GM21526 (cell line): ENCODE results near the gene ANK2.

Source experiments
- ATAC-seq: cut with Tn5 transposase; IDR thresholded peaks from one replicate; pipeline ENCODE4 v1.9.1; 2021; ENCODE audit warnings: moderate library complexity; ENCODE audit not compliant: unreplicated experiment, low FRiP score

The ANK2 gene

DNA sequence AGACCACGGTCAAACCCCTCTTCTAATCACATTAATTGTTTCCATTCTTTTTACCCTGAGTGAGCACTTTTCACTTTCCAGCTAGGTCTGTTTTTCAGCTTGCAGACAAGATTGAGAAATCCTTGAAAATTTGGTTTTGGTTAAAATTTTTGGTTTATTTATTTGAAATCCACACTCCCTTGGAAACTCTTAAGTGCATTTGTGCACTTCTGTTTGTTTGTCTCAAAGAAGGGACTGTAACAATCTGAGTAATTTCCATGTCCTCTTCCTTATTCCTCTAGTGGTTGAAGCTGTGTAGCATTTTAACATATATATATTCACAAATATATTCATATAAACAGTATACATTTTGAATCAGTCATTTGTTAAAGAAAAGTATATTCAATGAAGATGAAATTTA is 333.3 kb downstream of the ANK2 start:
- no peak for ATAC-seq

DNA sequence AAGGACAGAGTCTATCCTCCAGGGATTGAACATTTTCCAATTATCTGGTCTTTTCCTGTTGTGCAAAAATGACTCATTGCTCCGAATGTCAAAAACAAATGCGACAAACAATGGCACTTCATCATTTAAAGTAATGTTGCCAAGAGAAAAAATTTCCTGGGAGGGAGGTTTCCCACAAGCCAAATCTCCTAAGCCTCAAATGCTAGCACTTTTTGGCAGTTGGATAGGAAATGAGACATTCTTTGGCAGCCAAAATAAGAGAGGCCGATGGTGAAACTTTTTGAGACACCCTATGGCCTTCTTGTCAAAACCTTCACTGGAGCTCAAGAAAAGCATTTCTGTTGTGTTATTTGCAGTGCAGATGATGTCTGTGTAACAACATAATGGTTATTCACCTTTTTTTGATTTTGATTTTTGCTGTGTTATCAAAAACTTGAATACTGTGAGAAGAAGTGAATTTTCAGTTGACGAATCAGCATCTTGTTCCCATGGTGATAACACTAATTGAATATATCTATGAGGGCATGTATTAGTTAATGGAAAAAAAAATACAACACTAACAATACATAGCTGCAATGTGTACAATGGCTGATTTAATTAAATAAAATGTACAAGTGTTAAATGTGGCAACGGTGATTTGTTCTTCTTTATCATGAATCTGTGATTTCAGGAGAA is 333.8 kb downstream of the ANK2 start:
- ATAC-seq = no peak

DNA sequence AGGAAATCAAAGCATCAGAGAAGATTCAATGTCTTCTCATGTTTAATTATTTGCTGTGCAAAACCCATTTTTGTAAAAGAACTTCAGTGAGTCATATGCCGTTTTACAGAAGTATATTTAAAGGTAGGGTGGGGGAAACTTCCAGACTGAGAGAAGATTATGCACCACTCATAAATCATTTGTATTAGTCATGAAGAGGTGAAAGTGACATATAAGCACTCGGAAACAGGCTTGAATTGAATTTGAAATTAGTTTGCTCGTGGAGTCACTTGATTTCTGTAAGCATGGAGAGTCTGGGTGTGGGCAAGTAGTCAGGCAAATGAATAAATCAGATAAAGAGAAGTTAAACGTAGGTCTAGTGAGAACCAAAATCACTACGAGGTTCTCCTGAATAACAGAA is 335.1 kb downstream of the ANK2 start:
- ATAC-seq = no peak

DNA sequence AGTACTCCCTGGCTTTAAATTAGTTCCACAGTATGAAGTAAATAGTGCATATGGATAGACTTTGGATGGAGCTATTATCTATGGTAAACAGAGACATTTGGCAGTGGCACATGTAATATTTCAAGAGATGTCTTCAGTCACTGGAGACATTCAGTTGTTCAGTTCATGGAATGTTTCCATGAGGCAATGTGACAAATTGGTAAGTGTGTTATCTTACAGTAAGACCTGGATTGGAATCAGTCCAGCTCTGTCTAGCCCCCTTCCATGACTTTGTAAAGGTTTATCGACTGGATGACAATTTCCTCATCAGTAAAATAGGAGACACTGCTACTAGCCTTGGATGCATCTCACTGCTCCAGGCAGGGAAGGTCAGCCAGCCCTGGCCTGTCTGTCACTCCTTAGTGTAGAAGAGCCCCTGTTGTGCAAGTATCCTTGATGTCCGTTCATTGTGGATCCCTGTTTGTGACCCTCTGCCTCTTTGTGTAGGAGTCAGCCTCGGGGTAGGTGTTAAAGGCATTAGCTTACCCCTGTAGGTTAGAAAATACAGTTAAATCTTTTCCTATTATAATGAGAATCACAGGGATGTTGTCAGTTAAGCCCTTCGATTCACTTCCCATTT is 335.9 kb downstream of the ANK2 start:
- no peak for ATAC-seq

DNA sequence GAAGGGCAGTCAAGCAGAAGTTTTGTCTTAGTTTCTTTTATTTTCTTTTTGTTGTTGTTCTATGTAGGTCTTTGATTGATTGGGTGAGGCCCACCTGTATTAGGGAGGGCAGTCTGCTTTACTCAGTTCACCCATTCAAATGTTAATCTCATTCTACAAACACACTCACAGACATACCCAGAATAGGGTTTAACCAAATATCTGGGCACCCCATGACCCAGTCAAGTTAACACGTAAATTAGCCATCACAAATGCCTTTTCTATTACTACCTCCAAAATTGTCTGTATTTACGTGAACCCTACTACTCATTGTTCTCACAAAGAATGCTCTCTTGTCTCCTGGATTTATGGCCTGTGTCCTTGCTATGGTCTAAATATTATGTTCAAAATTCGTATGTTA is 339.7 kb downstream of the ANK2 start:
- no peak for ATAC-seq

DNA sequence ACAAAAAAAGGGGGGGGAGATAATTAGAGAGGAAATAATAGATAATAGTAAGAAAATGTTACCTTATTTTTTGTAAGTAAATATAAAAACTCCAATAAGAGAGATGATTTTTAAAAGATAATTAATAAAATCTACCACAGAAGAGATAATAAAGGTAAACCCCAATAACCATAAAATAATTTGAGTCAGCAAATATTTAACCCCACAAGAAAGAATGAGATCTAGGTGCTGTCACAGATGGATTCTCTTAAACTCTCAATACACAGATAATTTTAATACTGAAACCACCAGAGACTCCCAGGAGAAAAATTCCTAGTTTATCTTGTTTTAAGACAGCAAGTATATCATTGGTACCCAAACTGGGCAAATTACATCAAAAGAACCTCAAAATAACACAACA is 341.4 kb downstream of the ANK2 start:
- ATAC-seq = no peak

DNA sequence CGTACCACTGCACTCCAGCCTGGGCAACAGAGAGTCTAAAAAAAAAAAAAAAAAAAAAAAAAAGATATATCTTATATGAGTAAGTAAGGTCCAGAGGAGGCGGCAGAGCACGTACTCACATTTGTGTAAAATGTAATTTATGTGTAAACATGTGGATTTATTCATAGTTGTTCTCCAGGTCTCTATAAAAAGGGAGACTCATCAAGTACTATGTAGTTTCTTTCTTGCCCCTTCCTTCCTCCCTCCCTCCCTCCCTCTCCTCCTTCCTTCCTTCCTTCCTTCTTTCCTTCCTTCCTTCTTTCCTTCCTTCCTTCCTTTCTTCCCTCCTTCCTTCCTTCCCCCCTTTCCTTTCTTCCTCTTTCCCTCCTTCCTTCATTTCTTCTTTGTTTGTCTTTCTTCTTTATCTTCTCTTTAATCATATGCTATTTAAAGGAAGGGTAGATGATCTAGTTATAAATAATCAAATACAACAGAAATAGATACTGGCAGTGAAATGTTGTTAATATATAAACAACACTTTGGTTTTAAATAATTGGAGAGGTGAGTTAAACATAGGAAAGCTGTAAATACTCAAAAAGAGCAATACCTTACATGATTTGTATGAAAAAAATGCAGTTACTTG is 344.8 kb downstream of the ANK2 start:
- no peak for ATAC-seq

DNA sequence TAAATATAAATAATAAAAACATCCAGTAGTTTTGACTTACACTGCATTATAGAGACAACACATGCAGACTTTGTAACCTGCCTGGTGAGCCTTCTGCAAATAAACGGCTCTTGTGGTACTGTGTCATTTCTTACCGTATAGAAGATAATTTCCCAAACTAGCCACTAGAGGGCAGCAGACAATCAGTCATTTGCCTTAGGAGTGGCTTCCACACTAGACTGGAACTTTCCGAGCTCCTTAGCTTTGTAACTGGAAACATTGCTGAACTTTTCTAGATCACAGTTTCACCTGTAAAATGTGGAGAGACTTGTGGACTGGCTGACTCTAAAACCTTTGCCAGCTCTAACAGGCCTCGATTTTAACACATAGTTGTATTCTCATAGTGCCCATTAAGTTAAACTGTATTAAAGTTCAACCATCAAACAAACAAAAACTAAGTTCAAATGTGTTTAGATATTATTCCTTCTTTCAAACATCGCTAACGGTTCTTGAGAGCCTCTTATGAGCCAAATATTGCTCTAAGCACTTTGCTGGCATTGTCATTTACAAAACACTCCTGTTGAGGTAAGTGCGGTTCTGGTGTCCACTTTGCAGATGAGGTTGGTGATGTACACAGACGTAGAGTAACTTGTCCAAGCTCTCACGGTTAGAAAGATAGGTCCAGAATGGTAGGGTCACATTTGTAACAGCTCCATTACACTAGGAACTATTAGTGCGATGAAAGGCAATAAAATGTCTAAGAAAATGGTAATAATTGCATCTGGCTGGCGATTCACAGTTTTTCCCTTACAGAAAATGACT is 345.5 kb downstream of the ANK2 start:
- ATAC-seq = peak; percentile 93

DNA sequence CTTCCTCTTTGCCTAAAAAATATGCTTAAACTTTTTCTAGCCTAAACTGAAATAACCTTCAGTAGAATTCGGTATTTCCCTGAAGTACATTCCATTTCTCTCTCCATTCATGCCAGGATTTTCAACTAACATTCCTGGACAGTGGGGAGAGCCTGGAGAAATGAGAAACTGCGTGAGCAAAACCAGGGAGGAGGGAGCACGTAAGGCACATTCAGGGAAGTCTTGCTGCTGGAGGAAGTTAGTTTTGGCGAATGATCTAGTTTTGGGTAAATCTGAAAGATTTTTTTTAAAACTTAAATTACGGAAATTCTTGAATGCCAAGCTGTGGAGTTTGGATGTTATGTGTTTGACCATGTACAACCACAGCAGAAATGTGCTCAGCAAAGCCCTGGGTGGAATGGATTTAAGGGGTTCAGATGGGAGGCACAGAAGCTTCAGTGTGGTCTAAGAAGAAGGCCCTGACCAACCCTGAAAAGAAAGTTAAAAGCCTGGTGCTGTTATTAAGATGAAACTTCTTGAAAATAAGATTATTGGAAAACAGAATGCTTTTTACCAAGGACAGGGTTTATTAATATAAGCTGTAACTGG is 347.8 kb downstream of the ANK2 start:
- no peak for ATAC-seq

DNA sequence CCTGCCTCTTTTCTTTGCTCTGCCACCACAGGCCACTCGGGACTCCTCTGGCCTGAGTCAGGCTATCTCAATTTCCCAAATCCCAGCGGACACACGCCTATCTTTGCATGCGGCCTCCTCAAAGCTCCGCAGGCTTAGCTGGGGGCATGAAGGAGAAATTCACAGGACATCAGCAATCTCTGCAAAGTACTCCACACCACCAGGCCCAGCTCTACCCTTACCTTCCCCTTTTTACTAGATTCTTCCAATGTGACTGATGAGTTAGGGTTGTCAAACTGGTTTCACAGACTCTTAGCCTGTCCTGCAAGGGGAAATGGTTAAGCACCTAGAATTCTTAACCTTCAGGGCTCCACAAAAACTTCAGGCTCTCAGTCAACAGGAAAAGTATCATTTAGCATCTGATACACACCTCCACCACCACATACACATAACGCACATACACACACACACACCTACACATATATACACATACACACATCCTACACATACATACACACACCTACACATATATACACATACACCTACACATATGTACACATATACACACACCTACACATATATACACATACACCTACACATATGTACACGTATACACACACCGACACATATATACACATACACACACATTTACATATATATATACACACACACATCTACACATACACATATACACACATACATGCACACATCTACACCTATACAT is 349.1 kb downstream of the ANK2 start:
- ATAC-seq = no peak

DNA sequence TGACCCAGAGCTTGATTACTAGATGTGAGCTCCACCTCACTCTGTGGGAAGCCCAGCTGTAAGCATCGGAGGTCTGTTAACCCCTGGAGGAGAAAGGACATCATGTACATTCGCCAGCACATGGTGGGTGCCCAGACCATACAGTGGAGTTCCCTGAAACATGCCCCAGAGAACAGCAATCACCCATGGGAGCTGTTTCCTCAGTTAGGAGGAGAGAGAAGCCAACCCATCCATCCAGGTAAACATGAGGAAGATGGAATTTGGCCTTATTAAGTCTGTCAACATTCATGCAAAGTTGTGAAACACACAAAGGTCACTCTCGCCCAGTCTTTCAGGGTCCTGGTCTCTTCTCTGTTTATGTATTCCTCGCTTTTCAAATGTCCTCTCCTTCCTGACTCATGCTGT is 354.7 kb downstream of the ANK2 start:
- no peak for ATAC-seq

DNA sequence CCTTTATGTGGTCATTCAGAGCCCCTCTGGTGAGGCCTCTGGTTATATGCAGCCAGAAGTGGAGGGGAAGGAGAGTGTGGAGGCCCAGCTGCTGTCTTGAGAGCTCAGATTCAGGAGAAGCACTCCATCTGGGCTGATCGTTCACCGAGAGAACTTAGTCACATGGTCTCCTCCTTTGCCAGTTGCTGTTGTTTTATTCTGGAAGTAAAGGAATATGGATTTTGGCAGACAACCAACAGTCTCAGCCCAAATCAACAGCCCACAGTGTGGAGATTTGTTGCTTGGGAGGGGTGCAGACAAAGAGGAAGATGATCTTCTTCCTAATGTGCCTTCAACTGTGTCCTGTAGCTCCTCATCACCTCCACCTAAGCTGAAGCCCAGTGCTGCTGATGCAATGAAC is 355.4 kb downstream of the ANK2 start:
- no peak for ATAC-seq

DNA sequence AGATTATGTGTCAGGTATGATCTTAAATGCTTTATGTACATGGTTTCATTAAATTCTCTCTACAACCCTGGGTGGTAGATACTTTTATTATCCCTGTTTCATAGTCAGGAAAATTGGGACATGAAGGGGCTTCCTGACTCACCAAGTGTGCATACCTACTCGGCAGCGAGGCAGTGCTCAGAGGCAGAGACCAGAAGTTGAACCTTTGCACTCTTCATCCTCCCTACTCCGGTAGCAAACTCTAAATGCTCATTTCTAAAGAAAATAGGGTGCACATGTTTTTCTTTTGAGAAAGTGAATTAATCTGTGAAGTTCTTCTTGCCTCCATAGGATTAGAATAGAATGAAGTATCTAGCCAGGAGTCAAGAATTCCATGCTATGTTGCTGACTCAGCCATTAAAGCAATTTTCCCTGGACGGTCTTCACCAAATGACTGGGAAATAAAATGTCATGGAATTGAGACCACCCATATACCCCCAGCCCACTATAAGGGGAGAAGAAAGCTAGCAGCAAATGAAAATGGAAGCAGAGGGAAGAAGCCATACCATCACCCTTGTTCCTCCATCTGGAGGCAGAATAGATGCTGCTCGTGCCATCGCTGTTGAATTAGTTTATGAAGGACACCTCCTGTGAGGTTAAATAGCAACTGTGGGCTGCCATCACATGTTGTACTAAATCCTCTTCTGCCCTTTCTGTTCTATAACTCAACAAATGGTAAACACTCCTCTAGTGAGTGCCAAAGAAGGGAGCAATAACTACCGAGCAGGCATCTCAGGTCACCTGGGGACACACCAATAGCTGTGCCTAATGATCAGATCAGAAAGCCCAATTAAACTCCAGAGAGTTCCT is 356.6 kb downstream of the ANK2 start:
- ATAC-seq = no peak

DNA sequence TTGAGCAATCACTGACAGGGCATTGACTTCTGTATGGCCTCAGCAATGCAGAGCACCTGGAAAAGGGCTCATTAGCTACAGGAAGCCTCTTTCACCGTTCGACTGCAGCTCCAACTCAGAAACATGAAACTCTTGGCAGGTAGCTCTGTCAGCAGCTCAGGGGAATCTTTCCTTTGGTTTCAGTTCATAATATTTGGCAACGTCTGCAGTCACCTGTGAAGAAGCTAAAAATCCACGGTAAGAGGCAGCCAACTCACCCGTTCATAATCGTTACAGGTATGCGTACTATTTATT is 357.2 kb downstream of the ANK2 start:
- no peak for ATAC-seq

DNA sequence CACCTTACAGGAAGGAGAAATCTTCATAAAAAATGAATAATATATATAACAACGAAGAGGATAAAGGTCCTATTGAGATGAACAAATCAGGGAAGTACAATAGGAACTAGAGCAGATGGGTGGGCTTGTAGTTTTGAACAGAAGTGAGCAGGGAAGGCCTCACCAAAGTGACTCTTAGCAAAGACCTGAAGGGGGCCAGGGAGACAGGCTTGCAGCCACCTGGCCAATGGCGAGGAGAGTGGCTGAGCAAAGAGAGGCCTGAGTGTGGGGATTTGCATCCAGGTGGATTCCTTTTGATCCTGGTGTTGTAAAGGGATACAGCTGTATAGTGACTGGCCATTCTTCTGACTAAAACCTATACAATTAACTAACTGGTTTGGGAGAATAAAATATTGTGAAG is 358.0 kb downstream of the ANK2 start:
- no peak for ATAC-seq

DNA sequence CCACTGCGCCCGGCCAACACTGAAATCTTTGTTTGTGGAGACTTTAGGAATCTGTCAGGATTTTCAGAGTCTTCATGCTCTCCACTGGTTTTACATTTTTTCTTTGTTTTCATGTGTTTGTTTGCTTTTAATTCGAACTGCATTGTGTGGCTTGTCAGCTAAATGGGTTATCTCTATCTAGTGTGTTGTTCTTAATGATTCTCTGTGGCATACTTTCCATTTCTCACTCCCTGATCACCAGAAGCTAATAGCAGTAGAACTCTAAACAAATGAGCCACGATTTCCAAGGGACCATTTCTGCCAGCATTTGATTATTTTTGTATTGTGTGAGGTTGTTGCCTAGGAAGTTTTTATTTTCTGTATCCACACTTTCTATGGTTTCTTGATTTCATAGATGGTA is 359.7 kb downstream of the ANK2 start:
- no peak for ATAC-seq

DNA sequence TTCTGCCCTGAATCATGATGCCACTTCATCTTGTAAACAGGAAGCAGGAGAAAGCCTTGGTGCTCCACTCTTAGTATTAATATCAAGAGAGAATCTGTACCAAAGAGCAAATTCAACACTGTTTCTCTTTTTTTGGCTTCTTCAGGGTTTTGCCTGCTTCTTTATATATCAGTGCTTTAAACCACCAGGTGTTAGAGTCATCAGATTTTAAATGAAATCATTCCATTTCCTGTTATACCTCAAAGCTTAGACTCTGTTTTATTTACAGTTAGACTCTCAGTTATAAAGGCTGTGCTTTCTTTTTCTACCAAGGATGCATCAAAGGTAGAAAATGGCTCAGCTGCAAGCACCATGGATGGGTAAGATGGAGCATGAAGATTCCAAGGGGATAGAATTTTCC is 361.2 kb downstream of the ANK2 start:
- no peak for ATAC-seq

DNA sequence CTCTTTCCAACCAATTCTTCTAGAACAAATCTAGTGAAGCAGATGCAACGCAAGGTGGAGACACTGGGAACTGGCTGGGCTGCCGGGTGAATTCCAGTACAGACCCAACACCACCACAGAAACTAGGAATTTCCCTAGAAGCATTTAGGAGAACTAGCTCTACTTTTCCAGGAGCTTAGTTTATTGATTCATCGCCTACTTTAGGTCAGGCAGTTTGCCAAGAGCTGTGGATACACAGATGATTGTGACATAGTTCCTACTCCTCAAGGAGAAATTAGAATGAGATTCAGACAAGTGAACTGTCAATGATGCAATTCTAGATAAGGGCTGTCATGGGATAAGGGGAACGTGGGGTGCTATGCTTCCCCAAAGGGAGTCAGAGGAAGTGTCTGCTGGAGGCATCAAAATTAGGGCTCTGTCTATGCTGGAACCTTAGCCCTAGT is 362.1 kb downstream of the ANK2 start:
- ATAC-seq = no peak

DNA sequence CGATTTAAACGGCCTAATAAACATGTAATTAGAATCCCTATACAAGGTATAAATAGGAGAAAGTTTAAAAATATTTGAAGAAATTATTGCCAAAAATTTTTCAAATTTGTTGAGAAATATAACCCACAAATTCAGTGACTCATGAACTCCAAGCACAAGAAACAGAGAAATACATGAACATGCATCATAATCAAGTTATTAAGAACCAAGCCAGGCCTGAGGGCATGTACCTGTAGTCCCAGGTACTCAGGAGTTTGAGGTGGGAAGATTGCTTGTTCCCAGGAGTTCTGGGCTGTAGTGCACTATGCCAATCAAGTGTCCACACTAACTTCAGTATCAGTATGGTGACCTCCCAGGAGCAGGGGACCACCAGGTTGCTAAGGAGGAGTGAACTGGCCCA is 370.2 kb downstream of the ANK2 start:
- no peak for ATAC-seq

DNA sequence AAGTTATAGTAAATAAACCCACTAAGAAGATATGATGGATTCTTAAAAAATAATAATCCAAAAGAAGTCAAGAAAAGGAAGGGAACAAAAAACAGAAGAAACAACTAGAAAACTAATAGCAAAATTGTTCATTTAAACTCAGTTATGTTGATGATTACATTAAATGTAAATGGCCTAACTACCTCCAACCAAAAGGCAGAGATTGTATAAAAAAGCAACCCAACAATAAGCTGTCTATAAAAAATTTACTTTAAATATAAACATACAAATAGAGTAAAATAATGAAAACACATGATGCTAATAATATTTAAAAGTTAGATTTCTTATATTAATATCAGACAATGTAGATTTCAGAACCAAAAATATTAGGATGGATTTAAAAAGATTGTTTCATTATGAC is 371.5 kb downstream of the ANK2 start:
- no peak for ATAC-seq
